HG02840 (cell line): Measurements from ENCODE around the gene MLLT6.
A peak's percentile ranks its signal among the peaks of the same experiment; 100 is the strongest.
"Not testable (repeated sequence)": the region's sequence is repeated elsewhere in the genome, so short reads cannot be mapped to it uniquely, and the experiment has no call there.

ENCODE experiments used
- ATAC-seq: cut with Tn5 transposase; IDR thresholded peaks from one replicate; pipeline ENCODE4 v1.9.1; 2021; ENCODE audit warnings: mild to moderate bottlenecking, moderate library complexity, moderate number of reproducible peaks; ENCODE audit not compliant: unreplicated experiment, low FRiP score

The MLLT6 gene

DNA sequence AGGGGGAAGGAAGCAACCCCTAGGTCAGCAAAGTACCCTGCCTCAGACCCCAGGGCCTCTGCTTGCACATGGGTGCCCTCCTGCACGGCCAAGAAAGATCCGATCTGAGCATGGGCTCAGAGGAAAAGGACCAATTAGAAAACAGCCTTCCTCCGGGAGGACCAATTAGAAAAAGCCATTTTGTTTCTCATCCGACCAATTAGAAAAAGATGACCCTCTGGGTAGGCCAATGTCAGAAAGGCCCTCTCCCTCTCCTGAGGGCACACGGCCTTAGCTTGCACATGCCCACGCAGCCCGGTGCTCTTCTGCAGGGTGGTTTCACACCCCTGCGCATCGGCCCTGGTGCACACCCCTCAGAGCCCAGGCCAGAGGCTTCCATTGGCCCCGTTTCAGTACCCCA, 20.0 kb downstream of the MLLT6 start:
- no peak for ATAC-seq

DNA sequence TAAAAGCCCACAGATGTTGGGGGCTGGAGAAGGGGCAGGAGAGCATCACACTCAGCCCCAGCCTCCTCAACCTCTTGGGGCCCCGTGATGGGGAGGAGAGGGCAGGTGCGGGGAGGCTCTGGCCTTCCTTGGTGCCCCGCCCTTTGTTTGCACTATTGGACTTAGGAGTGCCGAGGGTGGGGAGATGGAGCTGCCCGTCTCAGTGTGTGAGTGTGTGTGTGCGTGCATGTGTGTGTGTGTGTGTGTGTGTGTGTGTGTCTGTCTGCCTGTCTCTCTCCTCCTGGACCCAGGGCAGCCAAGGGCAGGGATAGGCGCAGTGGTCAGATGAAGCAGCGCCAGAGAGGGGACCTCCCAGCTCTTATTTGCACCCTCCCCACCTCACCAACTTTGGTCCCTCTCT, 21.1 kb downstream of the MLLT6 start:
- ATAC-seq, result not testable (repeated sequence)

DNA sequence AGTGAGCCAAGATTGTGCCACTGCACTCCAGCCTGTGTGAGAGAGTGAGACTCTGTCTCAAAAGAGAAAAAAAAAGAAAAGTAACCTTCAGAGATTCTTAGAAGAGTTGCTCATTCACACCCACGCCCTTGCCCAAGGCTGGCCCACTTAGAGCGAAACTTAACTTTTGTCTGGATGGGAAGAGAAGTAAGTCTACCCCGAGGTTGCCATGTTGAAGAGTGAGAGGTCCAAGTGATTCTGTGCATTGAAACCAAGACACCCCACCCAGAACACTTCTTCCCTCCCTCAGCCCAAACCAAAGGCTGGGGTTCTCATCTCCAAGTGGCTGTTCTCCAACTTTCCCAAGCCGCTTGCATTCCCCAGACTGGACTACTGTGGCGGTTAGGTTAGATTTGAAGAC, 22.7 kb downstream of the MLLT6 start:
- ATAC-seq, result no peak

DNA sequence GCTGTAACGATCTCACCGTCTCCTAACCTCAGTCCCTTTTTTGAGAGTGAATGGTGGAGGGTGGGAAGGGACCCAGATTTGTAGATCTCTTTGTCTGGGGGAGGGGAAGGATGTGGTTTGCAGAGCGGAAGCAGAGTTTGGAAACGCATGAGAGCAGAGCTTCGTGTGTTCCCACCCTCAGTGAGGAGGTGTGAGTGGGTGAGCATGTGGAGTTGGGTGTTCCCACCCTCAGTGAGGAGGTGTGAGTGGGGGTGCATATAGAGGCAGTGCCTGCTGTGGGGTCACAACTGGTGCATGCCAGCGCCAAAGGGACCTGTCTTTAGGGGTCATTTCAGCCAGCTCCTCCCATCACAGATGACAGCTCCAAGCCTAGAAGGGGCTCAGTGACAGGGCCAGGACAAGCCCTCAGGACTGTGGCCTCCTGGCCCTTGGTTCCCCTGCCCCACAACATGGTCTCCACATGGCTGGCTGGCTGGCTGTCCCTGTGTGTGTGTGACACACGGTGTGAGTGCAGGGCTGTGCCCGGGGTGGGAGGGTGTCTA, 23.3 kb downstream of the MLLT6 start:
- no peak for ATAC-seq

- no peak for ATAC-seq
Measured at GRCh38 chr17:38729368-38729885, 24.4 kb downstream of the MLLT6 start.

GRCh38 chr17:38729886-38730525, 24.9 kb downstream of the MLLT6 start, which contains the start of gene CISD3:
Gene CISD3, plus strand, starts transcription at chr17:38730341. Its CDS starts 18 bp downstream, at chr17:38730359.
- peak; percentile 70 for ATAC-seq

GRCh38 chr17:38730526-38731379, 25.7 kb downstream of the MLLT6 start:
- no peak for ATAC-seq

GRCh38 chr17:38731526-38732294, 26.6 kb downstream of the MLLT6 start:
- no peak for ATAC-seq

- no peak for ATAC-seq
Measured at GRCh38 chr17:38732376-38733281, 27.6 kb downstream of the MLLT6 start.

GRCh38 chr17:38733282-38733981, 28.4 kb downstream of the MLLT6 start:
- no peak for ATAC-seq

DNA sequence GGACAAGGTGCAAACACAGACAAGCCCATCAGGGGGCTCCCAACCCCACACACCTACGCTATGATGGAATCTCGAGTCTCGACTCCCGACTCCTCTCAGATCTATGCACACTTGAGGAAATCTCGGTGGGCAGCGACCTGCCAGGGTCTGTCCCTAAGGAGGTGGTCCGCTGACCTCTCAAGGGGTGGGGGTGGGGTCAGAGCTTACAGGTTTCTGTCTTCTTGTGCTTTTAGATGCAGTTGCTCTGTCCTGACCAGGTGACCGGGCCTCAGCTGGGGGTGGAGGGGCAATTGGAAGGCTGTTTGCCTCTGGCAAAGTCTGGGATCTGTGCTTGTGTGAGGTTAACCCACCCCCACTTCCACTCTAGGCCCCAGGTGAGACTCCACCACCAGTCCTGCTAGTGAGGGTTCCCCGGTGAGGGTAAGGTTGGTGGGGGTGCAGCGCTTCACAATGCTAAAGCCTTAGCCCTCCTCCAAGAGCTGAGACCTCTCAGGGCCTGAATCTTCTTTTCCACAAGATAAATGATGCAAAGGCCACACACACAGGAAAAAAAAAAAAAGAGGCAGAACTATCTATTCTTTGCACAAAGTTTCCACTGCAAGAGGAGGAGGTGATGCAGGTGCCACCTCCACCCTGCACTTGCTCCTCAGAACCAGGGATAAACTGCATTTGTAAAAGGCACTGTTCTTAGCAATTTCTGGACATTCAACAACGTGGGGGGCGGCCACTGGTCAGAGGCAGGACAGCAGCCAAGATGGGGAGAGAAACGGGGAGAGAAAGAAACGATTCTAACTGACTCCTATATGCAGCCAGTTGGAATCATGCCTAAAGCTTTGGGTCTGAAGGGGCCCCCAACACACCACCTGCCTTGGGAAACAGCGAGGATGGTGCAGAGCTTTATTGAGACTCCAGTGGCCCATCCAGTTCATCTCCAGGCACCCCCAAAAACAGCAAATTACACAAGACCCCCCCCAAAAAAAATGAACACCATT, 29.2 kb downstream of the MLLT6 start:
- no peak for ATAC-seq

- no peak for ATAC-seq
Measured at GRCh38 chr17:38735161-38735997, 30.3 kb downstream of the MLLT6 start.

GRCh38 chr17:38738007-38738662, 33.1 kb downstream of the MLLT6 start:
- no peak for ATAC-seq

- no peak for ATAC-seq
Measured at GRCh38 chr17:38738686-38739085, 33.6 kb downstream of the MLLT6 start.

DNA sequence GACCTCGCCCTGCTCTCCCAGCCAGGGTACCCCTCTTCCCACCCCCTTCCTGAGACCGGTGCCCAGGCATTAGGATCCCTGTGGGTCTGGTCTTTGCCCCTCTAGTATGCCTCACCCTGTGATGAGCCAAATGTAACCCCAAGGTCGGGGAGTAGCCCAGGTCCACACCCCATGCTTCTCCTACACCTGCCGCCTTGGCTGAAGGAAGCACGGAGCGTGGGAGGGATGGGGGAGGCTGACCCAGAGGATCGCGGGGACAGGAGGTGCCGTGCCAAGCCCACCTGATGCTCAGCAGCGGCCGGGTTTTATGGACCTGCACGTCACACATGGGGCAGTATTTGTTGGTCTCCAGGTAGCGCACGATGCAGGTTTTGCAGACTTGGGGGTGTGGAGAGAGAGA, 34.2 kb downstream of the MLLT6 start:
- ATAC-seq, result no peak

DNA sequence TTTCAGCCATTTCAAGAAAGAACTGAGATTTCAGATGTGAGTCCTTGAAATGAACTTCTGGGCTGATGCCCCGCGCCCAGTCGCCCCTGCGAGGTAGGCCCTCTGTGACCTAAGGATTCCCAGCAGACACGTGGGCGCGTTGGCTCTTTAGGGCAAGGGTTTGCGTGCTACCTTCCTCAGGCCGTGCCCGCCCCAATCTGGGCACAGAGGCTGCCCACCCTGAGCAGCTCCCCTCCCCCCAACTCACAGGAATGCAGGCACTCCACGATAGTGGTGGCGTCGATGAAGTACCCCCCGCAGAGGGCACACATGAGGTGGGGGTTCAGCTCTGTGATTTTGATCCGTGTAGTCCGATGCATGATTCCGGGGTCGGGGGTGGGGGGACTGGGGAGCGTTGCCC, 35.0 kb downstream of the MLLT6 start:
- ATAC-seq, result no peak
